GM21825 (cell line): Measurements from ENCODE around the gene RGL3.
"Not testable (repeated sequence)": the region's sequence is repeated elsewhere in the genome, so short reads cannot be mapped to it uniquely, and the experiment has no call there.

ENCODE experiments used
- ATAC-seq: cut with Tn5 transposase; IDR thresholded peaks from one replicate; pipeline ENCODE4 v1.9.1; 2021; ENCODE audit warnings: mild to moderate bottlenecking, moderate library complexity; ENCODE audit not compliant: unreplicated experiment

The RGL3 gene

GRCh38 chr19:11421371-11422098 is 2.4 kb upstream of the RGL3 start:
- ATAC-seq, result peak; percentile 34

DNA sequence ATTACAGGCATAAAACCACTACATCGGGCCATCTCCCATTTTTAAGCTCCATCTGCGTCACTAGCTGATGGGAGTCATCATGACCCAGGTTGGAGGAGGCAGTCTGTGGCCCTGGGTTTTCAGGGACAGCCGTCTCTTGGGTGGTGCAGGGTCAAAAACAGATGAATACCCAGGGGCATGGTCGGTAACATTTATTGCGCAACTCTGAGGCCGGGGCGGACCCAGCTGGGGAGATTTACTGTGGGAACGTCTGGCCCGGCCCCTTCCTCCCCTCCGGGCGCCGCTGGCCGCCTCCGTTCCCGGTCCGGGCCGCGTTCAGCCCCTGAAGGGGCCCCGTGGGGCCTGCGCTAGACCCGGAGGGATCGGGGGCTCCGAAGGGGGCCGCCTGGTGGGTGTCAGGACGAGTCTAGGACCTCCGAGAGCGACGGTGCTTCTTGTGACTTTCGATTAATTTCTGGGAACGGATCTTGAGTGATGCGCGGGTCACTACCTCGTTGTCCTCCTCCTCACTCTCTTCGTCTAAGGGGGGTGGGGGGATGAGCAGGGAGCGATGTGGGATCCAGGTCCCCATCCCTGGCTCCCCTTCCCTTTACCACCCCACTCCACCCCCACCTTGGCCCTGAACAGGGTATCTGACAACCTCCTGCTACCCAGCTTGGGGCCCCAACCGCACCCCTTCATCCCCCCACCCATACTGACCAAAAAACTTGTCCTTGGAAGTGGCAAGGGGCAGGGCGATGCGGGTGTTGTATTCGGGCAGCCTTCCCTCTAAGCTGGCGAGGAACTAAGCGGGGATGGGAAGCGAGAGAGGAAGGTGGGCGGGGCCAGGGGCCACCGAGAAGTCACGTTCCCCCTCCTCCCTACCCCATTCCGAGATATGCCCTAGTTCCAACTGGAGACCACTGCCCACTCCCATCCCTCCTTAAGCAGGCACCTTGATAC is 1.6 kb upstream of the RGL3 start:
- ATAC-seq, result no peak

- no peak for ATAC-seq
Measured at GRCh38 chr19:11418094-11418548, 993 bp downstream of the RGL3 start.

DNA sequence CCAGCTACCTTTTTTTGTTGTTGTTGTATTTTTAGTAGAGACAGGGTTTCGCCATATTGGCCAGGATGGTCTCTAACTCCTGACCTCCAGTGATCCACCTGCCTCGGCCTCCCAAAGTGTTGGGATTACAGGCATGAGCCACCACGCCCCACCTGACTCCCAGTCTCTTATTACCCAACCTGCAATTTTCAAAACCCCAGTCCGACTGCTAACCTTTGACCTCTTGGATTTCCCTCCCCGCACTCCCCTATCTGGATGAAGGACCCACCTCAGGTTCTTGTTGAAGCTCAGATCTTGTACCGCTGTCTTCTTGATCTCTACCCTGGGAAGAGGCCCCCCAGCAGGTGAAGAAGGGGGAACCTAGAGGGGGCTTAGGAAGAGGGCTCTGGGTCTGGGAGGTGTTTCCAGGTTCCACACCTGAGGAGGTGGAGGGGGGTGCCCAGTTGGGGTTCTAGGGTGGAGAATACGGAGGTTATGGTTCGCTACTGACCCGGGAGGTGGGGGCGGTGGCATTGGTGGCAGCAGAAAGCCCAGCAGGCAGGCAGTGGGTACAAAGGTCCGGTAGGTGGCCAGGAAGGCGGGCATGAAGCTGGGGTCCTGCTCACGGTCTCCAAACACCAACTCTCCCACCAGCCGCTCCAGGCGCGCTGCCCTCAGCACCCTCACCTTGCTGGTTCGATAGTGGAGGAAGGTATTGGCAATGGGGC is 2.6 kb downstream of the RGL3 start:
- ATAC-seq, result no peak

GRCh38 chr19:11414544-11414943 is 4.6 kb downstream of the RGL3 start:
- no peak for ATAC-seq

- no peak for ATAC-seq
Measured at GRCh38 chr19:11410682-11411081, 8.4 kb downstream of the RGL3 start.

DNA sequence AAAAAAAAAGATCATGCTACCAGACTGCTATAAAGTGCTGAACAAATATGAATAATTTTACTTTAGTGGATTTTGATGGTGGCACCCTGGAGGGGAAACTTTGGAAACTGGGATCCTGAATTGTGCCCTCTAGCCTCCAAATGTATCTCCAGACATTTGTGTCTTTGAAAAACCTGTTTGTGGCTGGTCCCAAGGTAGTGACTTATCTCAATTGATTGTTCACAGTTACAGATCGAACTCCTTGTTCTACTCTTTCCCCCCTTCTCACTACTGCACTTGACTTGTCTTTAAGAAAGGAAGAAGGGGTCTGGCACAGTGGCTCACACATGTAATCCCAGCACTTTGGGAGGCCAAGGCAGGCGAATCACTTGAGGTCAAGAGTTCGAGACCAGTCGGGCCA is 10.5 kb downstream of the RGL3 start:
- ATAC-seq, result no peak

DNA sequence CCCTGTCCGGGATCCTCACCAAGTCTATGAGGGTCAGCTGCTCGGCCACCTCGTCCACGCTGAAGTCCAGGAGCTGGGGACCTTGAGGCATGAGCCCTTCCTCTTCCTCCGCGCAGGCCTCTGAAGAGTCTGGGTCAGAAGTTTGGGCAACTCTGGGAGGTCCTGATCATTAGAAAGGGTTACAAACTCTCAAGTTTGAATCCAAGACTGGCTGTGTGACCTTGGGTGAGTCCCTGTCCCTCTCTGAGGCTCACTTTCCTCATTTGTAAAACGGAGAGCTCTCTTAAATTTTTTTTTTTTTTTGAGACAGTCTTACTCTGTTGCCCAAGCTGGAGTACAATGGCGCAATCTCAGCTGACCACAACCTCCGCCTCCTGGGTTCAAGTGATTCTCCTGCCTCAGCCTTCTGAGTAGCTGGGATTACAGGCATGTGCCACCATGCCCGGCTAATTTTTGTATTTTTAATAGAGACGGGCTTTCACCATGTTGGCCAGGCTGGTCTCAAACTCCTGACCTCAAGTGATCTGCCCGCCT is 12.3 kb downstream of the RGL3 start:
- not testable (repeated sequence) for ATAC-seq

DNA sequence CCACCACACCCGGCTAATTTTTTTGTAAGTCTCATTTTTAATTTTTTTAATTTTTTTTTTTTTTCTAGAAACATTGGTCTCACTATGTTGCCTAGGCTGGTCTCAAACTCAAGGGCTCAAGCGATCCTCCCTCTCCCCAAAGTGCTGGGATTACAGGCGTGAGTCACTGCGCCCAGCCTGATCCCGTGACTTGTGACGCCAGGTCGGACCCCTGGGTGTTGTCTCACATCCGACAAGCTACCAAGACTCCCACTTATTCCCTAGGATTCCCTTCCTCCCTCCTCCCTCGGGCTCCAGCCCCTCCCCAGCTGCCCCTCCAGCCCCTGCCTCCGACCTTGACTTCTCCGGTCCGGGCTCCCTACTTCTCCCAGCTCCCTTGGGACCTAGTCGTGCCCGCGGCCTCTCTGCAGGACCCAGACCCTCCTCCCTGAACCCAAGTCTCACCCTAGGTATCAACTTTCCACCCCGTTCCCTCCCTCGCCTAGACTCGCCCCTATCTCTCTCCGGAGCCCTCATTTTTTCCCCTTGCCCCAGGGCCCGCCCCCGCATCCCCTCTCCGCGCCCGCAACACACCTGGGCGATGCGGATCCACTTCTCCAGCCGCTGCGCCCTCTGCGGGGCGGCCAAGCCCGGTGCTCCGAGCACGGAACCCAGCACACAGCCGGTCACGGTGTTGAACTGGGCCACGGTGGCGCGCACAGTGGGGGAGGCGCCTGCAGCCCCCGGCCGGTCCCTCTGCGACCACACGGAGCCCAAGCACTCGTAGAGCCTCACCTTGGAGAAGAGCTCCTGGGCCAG is 13.1 kb downstream of the RGL3 start:
- no peak for ATAC-seq

DNA sequence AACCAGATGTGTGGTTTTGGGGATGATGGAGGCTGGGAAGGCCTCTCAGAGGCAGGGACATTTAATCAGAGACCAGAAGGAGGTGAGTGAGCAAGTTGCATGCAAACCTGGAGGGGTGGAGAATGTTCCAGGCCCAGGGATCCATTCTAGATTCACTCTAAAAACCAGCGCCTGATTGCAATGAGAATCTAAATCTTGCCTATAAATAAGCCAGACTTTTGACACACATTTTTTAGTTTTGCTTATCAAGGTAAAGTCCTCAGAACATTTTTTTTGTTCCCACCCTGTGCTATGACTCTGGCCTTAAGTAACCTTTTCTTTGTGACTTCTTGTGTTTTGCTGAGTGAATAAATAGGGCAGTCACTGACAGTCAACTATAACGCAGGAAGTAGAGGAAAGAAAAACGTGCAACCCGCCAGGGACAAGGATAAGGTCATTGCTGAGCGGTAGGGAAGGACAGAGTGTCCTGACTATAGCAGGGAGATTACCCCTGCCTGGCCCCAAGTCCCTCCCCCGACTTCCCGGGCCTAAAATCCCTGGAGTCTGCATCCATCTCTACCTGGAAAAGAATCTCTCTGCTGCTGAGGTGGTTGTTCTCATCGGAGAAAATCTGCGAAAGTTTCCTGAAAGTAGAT is 14.4 kb downstream of the RGL3 start:
- no peak for ATAC-seq

DNA sequence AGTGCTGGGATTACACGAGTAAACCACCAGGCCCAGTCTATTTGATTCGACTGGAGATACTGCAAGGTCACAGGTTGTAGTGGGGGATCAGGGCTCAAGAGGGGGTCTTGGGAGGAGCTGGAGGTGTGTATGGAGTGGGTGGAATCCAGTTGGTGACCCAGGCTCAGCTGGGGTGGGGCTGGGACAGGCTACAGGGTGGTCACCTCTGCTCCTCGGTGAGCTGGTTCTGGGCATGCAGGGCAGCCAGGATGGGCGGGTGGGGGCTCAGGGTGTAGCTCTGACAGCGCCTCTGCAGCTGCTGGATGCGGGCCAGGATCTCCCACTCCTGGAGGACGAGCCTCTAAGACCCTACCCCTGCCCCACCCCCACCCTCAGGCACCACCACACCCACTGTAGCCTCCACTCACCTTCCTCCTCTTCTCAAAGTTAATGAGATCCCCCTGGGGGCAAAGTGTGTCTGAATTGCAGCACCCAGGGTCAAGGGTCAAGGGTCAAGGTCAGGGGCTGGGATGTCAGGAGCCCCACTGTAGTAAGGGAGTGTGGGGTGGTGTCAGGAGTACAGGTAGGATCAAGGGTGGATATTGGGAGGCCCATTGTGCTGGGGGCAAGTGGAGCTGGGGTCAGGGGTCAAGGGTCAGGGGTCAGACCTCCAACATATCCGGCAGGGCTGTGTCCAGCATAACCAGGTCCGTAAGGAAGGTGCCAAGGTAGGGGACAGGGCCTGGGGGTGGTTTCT is 17.1 kb downstream of the RGL3 start:
- ATAC-seq, result no peak

GRCh38 chr19:11400798-11401197 is 18.3 kb downstream of the RGL3 start:
- ATAC-seq, result no peak

DNA sequence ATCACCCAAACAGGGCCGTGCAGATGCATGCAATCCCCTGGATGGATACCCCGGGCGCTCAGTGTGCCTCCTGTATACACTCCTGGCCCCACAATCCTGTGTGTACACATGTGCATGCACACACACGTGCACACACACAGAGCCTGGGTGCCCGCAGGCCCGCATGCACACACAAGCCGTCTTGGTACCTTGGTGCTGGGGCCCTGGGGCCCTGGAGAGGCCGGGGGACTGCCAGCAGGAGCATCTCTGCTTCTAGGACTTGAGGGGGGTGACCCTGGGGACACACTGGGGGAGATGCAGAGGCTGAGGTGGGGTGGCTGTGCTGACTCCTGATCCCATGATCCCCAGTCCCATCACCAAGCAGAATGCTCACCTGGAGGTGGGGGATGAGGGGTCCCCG is 19.4 kb downstream of the RGL3 start:
- ATAC-seq, result no peak

DNA sequence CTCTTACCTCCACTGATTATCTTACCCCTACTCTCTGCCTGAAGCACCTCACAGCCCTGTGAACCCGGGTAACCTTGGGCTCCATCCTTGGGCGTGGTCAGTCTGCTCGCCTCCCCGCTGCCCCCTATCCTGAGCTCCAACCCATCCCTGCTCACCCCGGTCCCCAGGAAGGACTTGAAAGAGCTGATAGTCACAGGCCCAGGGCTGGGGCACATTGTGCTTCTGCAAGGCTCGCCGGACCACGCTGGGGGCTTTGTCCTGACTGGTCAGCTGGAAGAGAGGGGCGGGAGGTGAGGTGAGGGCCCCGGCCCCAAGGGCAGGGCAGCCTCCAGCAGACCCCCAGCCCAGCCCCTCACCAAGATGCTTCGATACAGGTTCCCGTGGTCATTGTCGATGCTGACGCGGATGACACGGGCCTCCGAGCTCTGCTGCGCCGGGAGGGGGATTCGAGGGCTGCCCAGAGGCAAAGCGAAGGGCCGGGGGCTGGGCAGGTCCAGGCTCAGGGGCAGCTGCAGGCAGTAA is 22.0 kb downstream of the RGL3 start:
- no peak for ATAC-seq

DNA sequence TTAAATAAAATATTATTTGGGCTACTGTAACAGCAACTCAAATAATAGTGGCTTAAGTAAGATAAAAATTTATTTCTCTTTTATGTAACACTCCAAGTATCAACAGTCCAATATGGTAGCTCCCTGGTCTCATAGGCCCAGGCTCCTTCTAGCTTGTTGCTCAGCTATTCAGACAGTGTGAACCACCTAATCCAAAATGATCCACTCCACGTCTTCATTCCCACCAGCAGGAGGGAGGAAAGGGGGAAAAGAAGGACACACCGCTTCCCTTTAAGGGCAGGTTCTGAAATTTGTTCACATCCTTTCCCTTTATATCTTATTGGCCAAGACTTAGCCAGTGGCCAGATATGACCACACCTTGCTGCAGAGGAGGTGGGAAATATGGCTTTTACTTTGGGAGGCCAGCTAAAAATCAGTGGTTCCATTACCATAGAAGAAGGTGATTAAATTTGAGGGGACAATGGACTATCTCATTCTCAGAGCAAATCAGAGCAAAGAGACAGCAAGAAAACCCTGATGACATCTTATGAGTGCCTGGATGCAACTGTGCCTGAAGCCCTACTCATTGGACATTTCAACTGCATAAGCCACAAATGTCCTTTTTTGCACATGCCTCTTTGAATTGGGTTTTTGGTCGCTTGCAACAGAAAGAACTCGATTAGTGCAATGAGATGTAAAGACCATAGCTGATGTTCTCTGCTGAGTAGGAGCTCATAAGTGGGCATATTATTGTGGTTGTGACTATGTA is 28.0 kb downstream of the RGL3 start:
- ATAC-seq, result no peak

DNA sequence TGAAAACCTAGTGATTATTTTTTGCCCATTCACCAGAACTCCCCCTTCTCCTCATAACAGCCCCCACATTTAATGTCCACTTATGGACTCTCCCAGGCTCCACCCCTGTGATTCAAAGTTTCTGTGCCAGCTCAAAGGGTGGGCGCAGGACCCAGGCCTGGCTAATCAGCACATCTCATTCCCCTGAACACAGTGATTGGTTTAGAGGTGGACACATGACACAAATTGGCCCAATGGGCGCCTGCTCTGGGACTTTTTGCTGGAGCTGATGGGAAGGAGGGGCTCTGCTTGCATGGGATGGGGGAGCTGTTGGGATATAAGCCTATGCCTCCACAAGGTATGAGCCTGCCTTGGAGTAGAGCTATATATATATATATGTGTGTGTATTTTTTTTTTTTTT is 28.8 kb downstream of the RGL3 start:
- no peak for ATAC-seq

DNA sequence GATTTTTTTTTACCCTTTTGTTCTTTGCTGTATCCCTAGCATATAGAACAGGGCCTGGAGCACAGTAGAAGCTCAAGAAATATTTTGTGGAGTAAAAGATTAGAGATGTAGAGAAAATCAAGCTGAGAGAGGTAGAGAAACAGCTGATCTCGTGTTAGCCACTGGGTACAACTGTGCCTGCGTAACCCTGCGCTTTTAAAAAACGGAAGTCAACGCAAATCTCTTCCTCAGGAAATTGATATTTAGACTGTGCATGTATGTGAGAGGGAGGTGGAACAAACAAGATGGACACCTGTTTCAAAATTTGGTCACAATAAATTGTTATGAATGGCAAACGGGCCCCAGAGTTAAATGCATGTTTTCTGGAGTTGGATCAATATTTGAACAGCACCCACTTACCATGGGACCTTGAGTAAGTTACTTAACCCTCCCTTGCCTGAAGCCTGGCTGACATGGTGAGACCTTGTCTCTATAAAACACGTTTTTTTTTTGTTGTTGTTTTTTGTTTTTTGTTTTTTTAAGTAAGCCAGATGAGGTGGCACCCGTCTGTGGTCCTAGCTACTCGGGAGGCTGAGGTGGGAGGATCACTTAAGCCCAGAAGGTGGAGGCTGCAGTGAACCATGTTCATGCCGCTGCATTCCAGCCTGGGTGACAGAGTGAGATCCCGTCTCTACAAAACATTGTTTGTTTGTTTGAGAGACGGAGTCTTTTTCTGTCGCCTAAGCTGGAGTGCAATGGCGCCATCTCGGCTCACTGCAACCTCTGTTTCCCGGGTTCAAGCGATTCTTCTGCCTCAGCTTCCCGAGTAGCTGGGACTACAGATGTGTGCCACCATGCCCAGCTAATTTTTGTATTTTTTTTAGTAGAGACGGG is 31.7 kb downstream of the RGL3 start:
- ATAC-seq, result no peak
